Sigmoid colon (tissue), 3 donors: ENCODE data around the gene TRPC3.

ENCODE experiments used
- CTCF ChIP-seq, 4 experiments: fragments of 450-650 bp in 3 of 4; fragments of 200-600 bp in 1 of 4; IDR thresholded peaks; one replicate each; pipeline ENCODE4 v1.5.1; 2016 to 2019; ENCODE audit warnings: antibody characterized with exemption in 4 of 4, mild to moderate bottlenecking in 3 of 4, moderate library complexity in 2 of 4
- POLR2A ChIP-seq, 2 donors: fragments of 450-650 bp; IDR thresholded peaks; one replicate each; pipeline ENCODE4 v1.6.1; 2016; ENCODE audit warnings: antibody characterized with exemption in 2 of 2, mild to moderate bottlenecking in 2 of 2, moderate library complexity in 2 of 2

- TF ChIP-seq CTCF (IDR thresholded peaks at IDR 0.05) = no peak
- TF ChIP-seq POLR2A (IDR thresholded peaks at IDR 0.05) = no peak
These were observed 91.7 kb downstream of the TRPC3 start for GRCh38 chr4:121860121-121860520.
